RKO (cell line): ENCODE measurements around the gene DAZAP1.
"Not testable (repeated sequence)": the region's sequence is repeated elsewhere in the genome, so short reads cannot be mapped to it uniquely, and the experiment has no call there.

ENCODE experiments used
- DNase-seq: peaks from one replicate; pipeline ENCODE4 v3.0.0-alpha.2; 2016; ENCODE audit warnings: low spot score

Gene DAZAP1

GRCh38 chr19:1411255-1412191 is 4.1 kb downstream of the DAZAP1 start:
- DNase-seq: peak; percentile 66

- no peak for DNase-seq
Measured at GRCh38 chr19:1412323-1412923, 5.0 kb downstream of the DAZAP1 start.

- DNase-seq: no peak
Measured at GRCh38 chr19:1412995-1413800, 5.8 kb downstream of the DAZAP1 start.

- no peak for DNase-seq
Measured at GRCh38 chr19:1416014-1416841, 8.8 kb downstream of the DAZAP1 start.

GRCh38 chr19:1417145-1417544 is 9.8 kb downstream of the DAZAP1 start:
- no peak for DNase-seq

- no peak for DNase-seq
Measured at GRCh38 chr19:1417681-1418495, 10.5 kb downstream of the DAZAP1 start.

GRCh38 chr19:1418496-1418775 is 11.1 kb downstream of the DAZAP1 start:
- no peak for DNase-seq

- no peak for DNase-seq
Measured at GRCh38 chr19:1418951-1419738, 11.8 kb downstream of the DAZAP1 start.

GRCh38 chr19:1420085-1420484 is 12.7 kb downstream of the DAZAP1 start:
- not testable (repeated sequence) for DNase-seq

GRCh38 chr19:1420590-1420989 is 13.2 kb downstream of the DAZAP1 start:
- DNase-seq: no peak

- no peak for DNase-seq
Measured at GRCh38 chr19:1421218-1421957, 14.0 kb downstream of the DAZAP1 start.

GRCh38 chr19:1421958-1422305 is 14.5 kb downstream of the DAZAP1 start:
- DNase-seq: no peak

GRCh38 chr19:1422360-1422759 is 15.0 kb downstream of the DAZAP1 start:
- no peak for DNase-seq

- DNase-seq: no peak
Measured at GRCh38 chr19:1422943-1423342, 15.6 kb downstream of the DAZAP1 start.

GRCh38 chr19:1423436-1424191 is 16.2 kb downstream of the DAZAP1 start:
- no peak for DNase-seq

GRCh38 chr19:1424192-1424955 is 17.0 kb downstream of the DAZAP1 start:
- no peak for DNase-seq

GRCh38 chr19:1425102-1425837 is 17.9 kb downstream of the DAZAP1 start:
- DNase-seq: no peak
